IMR-90 (cell line): ENCODE data around the gene FFAR3. TPM values are rescaled to one million over a fixed set of nuclear protein-coding genes. Genes with fewer than 3 reads are reported as not detected.

Experiments used
- ATAC-seq: fragments of 200-7000 bp; cut with Tn5 transposase; 2 replicates; pipeline ENCODE4 v1.9.1; 2020; ENCODE audit warnings: low read depth, mild to moderate bottlenecking, moderate library complexity
- BruUV-seq: library from RNA; stranded (reverse); fragments of 400-500 nt; replicated peaks from 2 replicates; lab custom pipeline; 2021; lab: Mats Ljungman, UMichigan
- CTCF ChIA-PET: fragments of 300-600 bp; formaldehyde crosslinking; extraction: SDS; loops from one replicate; lab custom pipeline; 2021; ENCODE audit warnings: antibody characterized with exemption; lab: Yijun Ruan, JAX
- POLR2A ChIA-PET: fragments of 300-600 bp; sonication (Branson Sonifier 250); formaldehyde crosslinking; loops from one replicate; lab custom pipeline; 2022; ENCODE audit warnings: antibody characterized with exemption; ENCODE audit not compliant: unreplicated experiment; lab: Charles Lee
- DNase-seq: peaks from one replicate; pipeline ENCODE4 v3.0.0; 2013
- H2AFZ ChIP-seq: replicated peaks from 2 replicates; pipeline ENCODE3; 2013; ENCODE audit warnings: low read length, mild to moderate bottlenecking; ENCODE audit not compliant: poor library complexity
- H2AK5ac ChIP-seq: 2 replicates; pipeline ENCODE4 v1.6.1; 2013; ENCODE audit warnings: low read depth, low read length, inconsistent platforms
- H2AK9ac ChIP-seq: replicated peaks from 2 replicates; pipeline ENCODE3; 2013; ENCODE audit warnings: mild to moderate bottlenecking, low read depth, low read length, moderate library complexity; ENCODE audit not compliant: poor library complexity
- H2BK120ac ChIP-seq: 2 replicates; pipeline ENCODE4 v1.6.1; 2013; ENCODE audit warnings: low read depth, low read length, inconsistent platforms
- H2BK15ac ChIP-seq: 3 replicates; pipeline ENCODE4 v1.6.1; 2013; ENCODE audit warnings: low read depth, low read length, inconsistent platforms
- H2BK20ac ChIP-seq: 2 replicates; pipeline ENCODE4 v1.6.1; 2013; ENCODE audit warnings: low read depth, mild to moderate bottlenecking, inconsistent platforms, low read length, moderate library complexity
- H2BK5ac ChIP-seq: 2 replicates; pipeline ENCODE4 v1.6.1; 2013; ENCODE audit warnings: mild to moderate bottlenecking, low read depth, low read length, inconsistent platforms; ENCODE audit not compliant: poor library complexity, severe bottlenecking
- H3K14ac ChIP-seq: replicated peaks from 2 replicates; pipeline ENCODE4 v1.6.1; 2013; ENCODE audit warnings: low read depth, low read length, inconsistent platforms
- H3K18ac ChIP-seq: 2 replicates; pipeline ENCODE4 v1.6.1; 2013; ENCODE audit warnings: low read depth, low read length, control low read depth
- H3K23ac ChIP-seq: 2 replicates; pipeline ENCODE4 v1.6.1; 2013; ENCODE audit warnings: low read depth, low read length, inconsistent platforms
- H3K27ac ChIP-seq: 2 replicates; pipeline ENCODE4 v1.5.1; 2013; ENCODE audit warnings: mild to moderate bottlenecking, control low read depth, low read length; ENCODE audit not compliant: insufficient read depth
- H3K27me3 ChIP-seq: 2 replicates; pipeline ENCODE4 v1.6.1; 2013; ENCODE audit warnings: low read length; ENCODE audit not compliant: control insufficient read depth, insufficient read depth
- H3K36me3 ChIP-seq: 2 replicates; pipeline ENCODE4 v1.6.1; 2013; ENCODE audit warnings: low read length, mixed read lengths; ENCODE audit not compliant: control insufficient read depth, insufficient read depth
- H3K4ac ChIP-seq: 2 replicates; pipeline ENCODE4 v1.6.1; 2013; ENCODE audit warnings: low read depth, low read length, inconsistent platforms
- H3K4me1 ChIP-seq: 2 replicates; pipeline ENCODE4 v1.6.1; 2013; ENCODE audit warnings: low read length, mixed read lengths; ENCODE audit not compliant: control insufficient read depth, insufficient read depth
- H3K4me2 ChIP-seq: 2 replicates; pipeline ENCODE4 v1.6.1; 2013; ENCODE audit warnings: low read depth, mild to moderate bottlenecking, control low read depth, low read length, moderate library complexity
- H3K4me3 ChIP-seq: 2 replicates; pipeline ENCODE4 v1.5.1; 2013; ENCODE audit warnings: low read depth, mild to moderate bottlenecking, control low read depth, low read length, moderate library complexity; ENCODE audit not compliant: insufficient read depth
- H3K56ac ChIP-seq: 2 replicates; pipeline ENCODE4 v1.6.1; 2013; ENCODE audit warnings: low read length, inconsistent platforms; ENCODE audit not compliant: insufficient read depth; ENCODE audit errors: extremely low read depth
- H3K79me1 ChIP-seq, 2 experiments: 2 replicates each; pipeline ENCODE4 v1.6.1; 2013; ENCODE audit warnings: low read length in 2 of 2, inconsistent platforms in 1 of 2, low read depth in 1 of 2
- H3K9ac ChIP-seq: 2 replicates; pipeline ENCODE4 v1.6.1; 2013; ENCODE audit warnings: low read depth, low read length, control low read depth
- H3K9me1 ChIP-seq: 2 replicates; pipeline ENCODE4 v1.6.1; 2013; ENCODE audit warnings: low read length, inconsistent platforms; ENCODE audit not compliant: insufficient read depth
- H3K9me3 ChIP-seq: 2 replicates; pipeline ENCODE4 v1.6.1; 2013; ENCODE audit warnings: low read length; ENCODE audit not compliant: control insufficient read depth, insufficient read depth
- H4K20me1 ChIP-seq: 2 replicates; pipeline ENCODE4 v1.6.1; 2013; ENCODE audit warnings: low read length, inconsistent platforms; ENCODE audit not compliant: insufficient read depth
- H4K5ac ChIP-seq: 2 replicates; pipeline ENCODE4 v1.6.1; 2013; ENCODE audit warnings: mild to moderate bottlenecking, low read depth, low read length, control low read depth
- H4K8ac ChIP-seq, 2 experiments: 2 replicates each; pipeline ENCODE4 v1.6.1; 2013; ENCODE audit warnings: low read depth in 2 of 2, low read length in 2 of 2, control low read depth in 1 of 2, inconsistent platforms in 1 of 2
- H4K91ac ChIP-seq: 2 replicates; pipeline ENCODE4 v1.6.1; 2013; ENCODE audit warnings: low read depth, low read length, inconsistent platforms; ENCODE audit not compliant: insufficient read depth
- CEBPB ChIP-seq: IDR thresholded peaks from 2 replicates; pipeline ENCODE4 v1.6.1; 2012; ENCODE audit warnings: low read depth, low read length, improper control_type of control experiment
- CHD1 ChIP-seq: IDR thresholded peaks from 2 replicates; pipeline ENCODE4 v1.6.1; 2012; ENCODE audit warnings: low read depth, low read length, improper control_type of control experiment
- CTCF ChIP-seq: conservative IDR thresholded peaks from 2 replicates; pipeline ENCODE4 v1.5.1; 2012; ENCODE audit warnings: mild to moderate bottlenecking, low read depth, low read length, improper control_type of control experiment
- ELK1 ChIP-seq: fragments of 150-350 bp; IDR thresholded peaks from 2 replicates; pipeline ENCODE4 v1.6.1; 2016; ENCODE audit warnings: low read depth, mild to moderate bottlenecking, low read length, moderate library complexity, borderline replicate concordance
- MAFK ChIP-seq: IDR thresholded peaks from 2 replicates; pipeline ENCODE4 v1.6.1; 2012; ENCODE audit warnings: low read depth, low read length, improper control_type of control experiment
- MAZ ChIP-seq: IDR thresholded peaks from 2 replicates; pipeline ENCODE4 v1.6.1; 2012; ENCODE audit warnings: low read depth, mild to moderate bottlenecking, low read length, improper control_type of control experiment, moderate library complexity, borderline replicate concordance
- MXI1 ChIP-seq: IDR thresholded peaks from 2 replicates; pipeline ENCODE4 v1.6.1; 2012; ENCODE audit warnings: low read depth, mild to moderate bottlenecking, low read length, moderate library complexity, borderline replicate concordance
- NFE2L2 ChIP-seq: fragments of 150-350 bp; IDR thresholded peaks from 2 replicates; pipeline ENCODE4 v1.6.1; 2016; ENCODE audit warnings: low read depth, mild to moderate bottlenecking, low read length
- POLR2A ChIP-seq: IDR thresholded peaks from 2 replicates; pipeline ENCODE4 v1.6.1; 2012; ENCODE audit warnings: mild to moderate bottlenecking, low read depth, low read length
- RAD21 ChIP-seq: IDR thresholded peaks from 2 replicates; pipeline ENCODE4 v1.6.1; 2012; ENCODE audit warnings: low read length, improper control_type of control experiment
- RCOR1 ChIP-seq: IDR thresholded peaks from 2 replicates; pipeline ENCODE4 v1.6.1; 2012; ENCODE audit warnings: mild to moderate bottlenecking, low read length, improper control_type of control experiment; ENCODE audit not compliant: insufficient replicate concordance
- RFX5 ChIP-seq: IDR thresholded peaks from 2 replicates; pipeline ENCODE4 v1.8.0; 2012; ENCODE audit warnings: low read depth, mild to moderate bottlenecking, low read length, moderate library complexity
- USF2 ChIP-seq: fragments of 150-350 bp; IDR thresholded peaks from 2 replicates; pipeline ENCODE4 v1.6.1; 2017; ENCODE audit warnings: mild to moderate bottlenecking, antibody characterized with exemption, low read length, low read depth
- WGBS, 2 experiments: methylation state at CpG; one replicate each; pipeline versions ENCODE4 v1.1.5 to v1.1.7; 2013; ENCODE audit warnings: missing lambda C conversion rate in 2 of 2; ENCODE audit not compliant: insufficient read length in 1 of 2; ENCODE audit errors: extremely low coverage in 2 of 2; 5-methylcytosine and 5-hydroxymethylcytosine counted together
- dilution Hi-C: fragments of 300-500 bp; cut with HindIII; formaldehyde crosslinking; loops from one replicate; pipeline ENCODE4 v1.14.3; 2018; ENCODE audit warnings: low sequenced_read_pairs; ENCODE audit not compliant: unreplicated experiment
- in situ Hi-C: fragments of 300-500 bp; cut with MboI; formaldehyde crosslinking; loops from 3 replicates; pipeline ENCODE4 v1.14.3; 2019; ENCODE audit warnings: low sequenced_read_pairs, inconsistent platforms, mixed read lengths
- intact Hi-C: fragments of 100-400 bp; cut with micrococcal nuclease; formaldehyde crosslinking; loops from 2 replicates; pipeline ENCODE4 v1.10.0; 2022
- polyA plus RNA-seq, 3 experiments: library from polyadenylated mRNA; depleted of rRNA; stranded (reverse); fragments of >200 nt; gene quantifications; 2 replicates each; pipeline ENCODE4 v1.2.3, GENCODE V29; 2012; ENCODE audit warnings: low replicate concordance in 1 of 3
- total RNA-seq: library from RNA; depleted of rRNA; stranded (reverse); fragments of >200 nt; gene quantifications from 2 replicates; pipeline ENCODE4 v1.2.3, GENCODE V29; 2012

FFAR3 gene
- total and polyA plus RNA-seq, 2 of the 4 experiments (the other 2 are of a cell fraction), result not detected

- dilution Hi-C loops, result no loop called here
- no peaks in the 10 kb centered on the region for H3K79me1 ChIP-seq
These were observed 36.2 kb upstream of the FFAR3 start for GRCh38 chr19:35322014-35322413.

More at GRCh38 chr19:35322014-35322413, 36.2 kb upstream of the FFAR3 start:
- TF ChIP-seq MAFK (no peak), ELK1 (no peak), USF2 (no peak), CHD1 (no peak), CTCF (no peak), MAZ (no peak), NFE2L2 (no peak), RCOR1 (no peak), MXI1 (no peak), RAD21 (no peak), CEBPB (no peak), RFX5 (no peak), POLR2A (no peak)
- ChIA-PET POLR2A (no interaction called here), CTCF (no interaction called here)
- Histone ChIP-seq H2AFZ (no peak overlapping the region), H3K27me3 (peaks cover 3% of the 10 kb centered on the region), H3K14ac (no peak overlapping the region), H3K4me1 (peaks cover 5% of the 10 kb centered on the region), H3K4me3 (no peak overlapping the region), H4K5ac (no peak overlapping the region), H2BK5ac (no peak overlapping the region), H2BK120ac (no peak overlapping the region), H2BK15ac (no peak overlapping the region), H2AK5ac (no peak overlapping the region), H3K23ac (no peak overlapping the region), H4K91ac (no peak overlapping the region), H2BK20ac (no peak overlapping the region), H3K4ac (no peak overlapping the region), H3K9ac (no peak overlapping the region), H3K56ac (no peak overlapping the region), H3K9me3 (peaks cover 4% of the 10 kb centered on the region), H3K18ac (no peak overlapping the region), H3K9me1 (0 out of 2 replicates have a peak, but pooled peaks cover 5% of the 10 kb centered on the region), H4K8ac (no peak overlapping the region), H3K36me3 (no peaks in the 10 kb centered on the region), H3K4me2 (no peak overlapping the region), H3K27ac (no peak overlapping the region), H4K20me1 (no peaks in the 10 kb centered on the region), H2AK9ac (no peak overlapping the region)
- DNase-seq (no peak), ATAC-seq (no peak)
- no TSS peak for BruUV-seq
- no CpG with 5 or more reads among the region's 9 CpGs for WGBS, 2 experiments
- in situ Hi-C loops (no loop called here), intact Hi-C loops (no loop called here)
